A549 (cell line): ENCODE measurements around the gene TMPRSS9.
"Not testable (repeated sequence)": the region's sequence is repeated elsewhere in the genome, so short reads cannot be mapped to it uniquely, and the experiment has no call there.

Experiments
- CTCF ChIP-seq: fragments of >200 bp; sonication (Bioruptor Twin); formaldehyde crosslinking; IDR thresholded peaks from 3 replicates; pipeline ENCODE4 v1.5.1; 2016
- JUNB ChIP-seq: fragments of >200 bp; sonication (Bioruptor Twin); formaldehyde crosslinking; IDR thresholded peaks from 2 replicates; pipeline ENCODE4 v1.6.1; 2016
- MAX ChIP-seq: IDR thresholded peaks from 2 replicates; pipeline ENCODE4 v1.6.1; 2012
- POLR2A ChIP-seq: IDR thresholded peaks from 2 replicates; pipeline ENCODE4 v1.6.1; 2012; ENCODE audit warnings: mild to moderate bottlenecking, low read length
- RAD21 ChIP-seq, 2 experiments: fragments of >200 bp in 1 of 2; sonication (Bioruptor Twin) in 1 of 2; formaldehyde crosslinking in 1 of 2; IDR thresholded peaks in 1 of 2; conservative IDR thresholded peaks in 1 of 2; 2 replicates in 1 of 2; 3 replicates in 1 of 2; pipeline ENCODE4 v1.6.1; 2012 to 2018; ENCODE audit warnings: inconsistent platforms in 1 of 2
- RCOR1 ChIP-seq: fragments of 150-350 bp; IDR thresholded peaks from 2 replicates; pipeline ENCODE4 v1.6.1; 2014; ENCODE audit warnings: antibody characterized with exemption, low read length, low read depth
- ZNF302 ChIP-seq: fragments of 250-450 bp; sonication (Bioruptor Pico); IDR thresholded peaks from 2 replicates; pipeline ENCODE4 v1.9.0; 2021; ENCODE audit warnings: inconsistent platforms, mild to moderate bottlenecking, moderate library complexity
- TF ChIP-seq, protein P1 (sequence below): fragments of 450-650 bp; IDR thresholded peaks from 2 replicates; pipeline ENCODE4 v1.6.1; 2014; ENCODE audit warnings: antibody characterized with exemption

- not testable (repeated sequence) for TF ChIP-seq POLR2A; CTCF; MAX; JUNB; RAD21 (conservative IDR thresholded peaks at IDR 0.05 in 1 of 2, IDR thresholded peaks at IDR 0.05 in 1 of 2); ZNF302 (CRISPR knock-in tag); RCOR1
- TF ChIP-seq, protein P1, sequence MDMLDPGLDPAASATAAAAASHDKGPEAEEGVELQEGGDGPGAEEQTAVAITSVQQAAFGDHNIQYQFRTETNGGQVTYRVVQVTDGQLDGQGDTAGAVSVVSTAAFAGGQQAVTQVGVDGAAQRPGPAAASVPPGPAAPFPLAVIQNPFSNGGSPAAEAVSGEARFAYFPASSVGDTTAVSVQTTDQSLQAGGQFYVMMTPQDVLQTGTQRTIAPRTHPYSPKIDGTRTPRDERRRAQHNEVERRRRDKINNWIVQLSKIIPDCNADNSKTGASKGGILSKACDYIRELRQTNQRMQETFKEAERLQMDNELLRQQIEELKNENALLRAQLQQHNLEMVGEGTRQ: not testable (repeated sequence)
These were observed 37.1 kb downstream of the TMPRSS9 start for GRCh38 chr19:2397173-2397572.
